Psoas muscle (tissue), 8 donors: Measurements from ENCODE around the gene KLHL29. TPM values are rescaled to one million over a fixed set of nuclear protein-coding genes. Genes with fewer than 3 reads are reported as not detected.

ENCODE experiments used
- ATAC-seq, 4 donors: fragments of 200-7000 bp; cut with Tn5 transposase; one replicate each; pipeline ENCODE4 v1.9.1; 2020; ENCODE audit warnings: moderate library complexity in 3 of 4, mild to moderate bottlenecking in 2 of 4
- DNase-seq, 2 donors: peaks; one replicate each; pipeline ENCODE4 v3.0.0-alpha.2; 2020
- H3K27ac ChIP-seq: fragments of 200-600 bp; one replicate; pipeline ENCODE4 v1.8.0; 2022
- H3K27me3 ChIP-seq, 3 donors: fragments of 200-600 bp in 1 of 3; one replicate each; pipeline versions ENCODE4 v1.6.1 to v1.8.0; 2013 to 2022; ENCODE audit warnings: low read length in 2 of 3, mild to moderate bottlenecking in 2 of 3, moderate library complexity in 1 of 3; ENCODE audit not compliant: insufficient read depth in 3 of 3
- H3K36me3 ChIP-seq, 2 donors: fragments of 200-600 bp in 1 of 2; one replicate each; pipeline versions ENCODE4 v1.6.1 to v1.8.0; 2013 to 2022; ENCODE audit warnings: low read depth in 1 of 2, mild to moderate bottlenecking in 1 of 2, moderate library complexity in 1 of 2; ENCODE audit not compliant: insufficient read depth in 1 of 2
- H3K4me1 ChIP-seq: fragments of 200-600 bp; one replicate; pipeline ENCODE4 v1.8.0; 2022
- H3K4me3 ChIP-seq: fragments of 200-600 bp; one replicate; pipeline ENCODE4 v1.8.0; 2022; ENCODE audit warnings: mild to moderate bottlenecking
- H3K9me3 ChIP-seq: fragments of 200-600 bp; one replicate; pipeline ENCODE4 v1.8.0; 2022
- WGBS, 3 donors: extraction: QIAGEN DNeasy Blood & Tissue Kit; methylation state at CpG; one replicate each; pipeline versions ENCODE4 v1.1.6 to v1.1.7; 2013; 5-methylcytosine and 5-hydroxymethylcytosine counted together
- intact Hi-C, 2 donors: fragments of 100-400 bp; cut with DNase I; formaldehyde crosslinking; loops; one replicate each; pipeline versions ENCODE4 v1.11.0 to v1.14.2; 2022
- polyA plus RNA-seq, 3 donors: library from polyadenylated mRNA; stranded (reverse); fragments of 200-250 nt; gene quantifications; one replicate each; pipeline ENCODE4 v1.2.3, GENCODE V29; 2013
- total RNA-seq, 4 donors: library from RNA; stranded (reverse); fragmentation: NEBNext Ultra II Directional in 2 of 4; extraction: Animal tissue kit (Norgen Biotek cat#: 25700) in 2 of 4; gene quantifications; one replicate each; pipeline versions ENCODE4 v1.2.1 to v1.2.4, GENCODE V29; 2021 to 2023
- TF ChIP-seq, protein P1 (sequence below): fragments of 200-600 bp; IDR thresholded peaks from one replicate; pipeline ENCODE4 v1.8.0; 2022; ENCODE audit warnings: antibody characterized with exemption
- donor health status: healthy with polysubstance abuse.
- donor health status: DM: no; HTN: no; CAD: no; lungs with moderate emphysema.
- donor health status: Bipolar disorder and iron deficiency.
- donor health status: healthy.
- donor health status: DM: yes; HTN: yes; CAD: no.
- donor health status: DM: no; HTN: no; CAD: no.
- donor health status: DM: no; HTN: no; CAD: no.
- donor health status: DM: yes; HTN: yes; CAD: no.

Gene KLHL29
- total and polyA plus RNA-seq, 7 donors, result 4.4 to 14.1 (median 6.8) TPM

DNA sequence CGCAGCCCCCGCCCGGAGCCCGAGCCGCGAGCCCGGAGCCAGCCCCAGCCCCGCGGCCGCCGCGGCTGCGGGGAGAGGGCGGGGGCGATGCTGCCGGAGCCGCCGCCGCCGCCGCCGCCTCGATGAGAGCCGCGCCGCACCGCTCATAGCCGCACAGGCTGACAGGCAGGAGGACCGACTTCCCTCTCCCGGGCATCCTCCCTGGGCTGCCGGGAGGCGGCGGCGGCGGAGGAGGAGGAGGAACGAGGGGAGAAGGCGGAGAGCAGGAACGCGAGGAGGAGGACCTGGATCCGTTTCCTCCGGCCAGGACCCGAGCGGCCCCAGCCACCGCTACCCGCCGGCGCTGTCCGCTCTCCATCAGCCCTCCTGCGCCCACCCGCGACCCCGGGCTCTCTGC, 370 bp downstream of the KLHL29 start:
- Histone ChIP-seq H3K27ac (peak overlapping the region; percentile 47), H3K27me3 (peaks cover 0 to 37% (median 3%) of the 10 kb centered on the region in 3 donors), H3K4me1 (peaks cover 27% of the 10 kb centered on the region), H3K9me3 (no peaks in the 10 kb centered on the region), H3K4me3 (peak overlapping the region; percentile 76), H3K36me3 (no peaks in the 10 kb centered on the region)
- peak; percentile 4 to 22 (median 14) for ATAC-seq
- TF ChIP-seq, protein P1, sequence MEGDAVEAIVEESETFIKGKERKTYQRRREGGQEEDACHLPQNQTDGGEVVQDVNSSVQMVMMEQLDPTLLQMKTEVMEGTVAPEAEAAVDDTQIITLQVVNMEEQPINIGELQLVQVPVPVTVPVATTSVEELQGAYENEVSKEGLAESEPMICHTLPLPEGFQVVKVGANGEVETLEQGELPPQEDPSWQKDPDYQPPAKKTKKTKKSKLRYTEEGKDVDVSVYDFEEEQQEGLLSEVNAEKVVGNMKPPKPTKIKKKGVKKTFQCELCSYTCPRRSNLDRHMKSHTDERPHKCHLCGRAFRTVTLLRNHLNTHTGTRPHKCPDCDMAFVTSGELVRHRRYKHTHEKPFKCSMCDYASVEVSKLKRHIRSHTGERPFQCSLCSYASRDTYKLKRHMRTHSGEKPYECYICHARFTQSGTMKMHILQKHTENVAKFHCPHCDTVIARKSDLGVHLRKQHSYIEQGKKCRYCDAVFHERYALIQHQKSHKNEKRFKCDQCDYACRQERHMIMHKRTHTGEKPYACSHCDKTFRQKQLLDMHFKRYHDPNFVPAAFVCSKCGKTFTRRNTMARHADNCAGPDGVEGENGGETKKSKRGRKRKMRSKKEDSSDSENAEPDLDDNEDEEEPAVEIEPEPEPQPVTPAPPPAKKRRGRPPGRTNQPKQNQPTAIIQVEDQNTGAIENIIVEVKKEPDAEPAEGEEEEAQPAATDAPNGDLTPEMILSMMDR, result no peak
- intact Hi-C loops, result no loop called here
- 0 to 1% (median 1%) methylated on average over 13 to 50 of the region's 52 CpGs for WGBS, 3 donors
- DNase-seq, result peak; percentile 37 to 69

DNA sequence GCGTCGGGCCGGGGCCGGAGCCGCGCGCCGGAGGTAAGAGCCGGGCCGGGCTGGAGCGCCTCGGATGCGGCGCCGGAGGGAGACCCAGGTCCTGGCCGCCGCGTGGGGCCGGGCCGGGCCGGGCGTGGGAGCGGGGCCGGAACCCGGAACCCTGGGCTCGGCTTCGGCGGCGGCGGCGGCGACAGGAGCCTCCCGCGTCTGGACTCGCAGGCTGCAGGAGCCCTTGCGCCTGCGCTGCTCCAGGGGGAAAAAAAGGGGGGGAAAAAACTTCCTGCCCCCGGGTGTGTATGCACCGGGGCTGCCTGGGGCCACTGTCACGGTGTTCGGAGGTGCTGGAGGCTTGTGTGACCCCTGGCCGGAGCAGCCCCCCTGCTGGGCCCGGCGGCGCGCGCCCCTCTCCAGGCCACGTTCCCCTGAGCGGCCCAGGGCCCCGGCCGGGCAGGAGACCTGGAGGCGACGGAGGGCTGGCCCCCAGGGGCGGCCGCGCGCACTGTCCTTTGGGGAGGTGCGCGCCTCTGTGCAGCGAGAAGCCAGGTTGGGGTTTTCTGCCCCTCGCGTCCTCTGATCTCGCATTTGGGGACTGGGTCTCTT, 864 bp downstream of the KLHL29 start:
- no peaks in the 10 kb centered on the region for H3K9me3 ChIP-seq
- WGBS, 3 donors, result 1 to 2% (median 1%) methylated on average over 26 to 63 of the region's 63 CpGs
- peak in 1 of 2 donors; percentile 39 for DNase-seq
- peak overlapping the region; percentile 76 for H3K4me3 ChIP-seq
- peak in 3 of 4 donors; percentile 11 to 26 (median 20) for ATAC-seq
- H3K36me3 ChIP-seq, result no peaks in the 10 kb centered on the region
- TF ChIP-seq, protein P1, result no peak
- intact Hi-C loops, result no loop called here
- H3K4me1 ChIP-seq, result peaks cover 27% of the 10 kb centered on the region
- H3K27me3 ChIP-seq, result peaks cover 0 to 39% (median 3%) of the 10 kb centered on the region in 3 donors
- H3K27ac ChIP-seq, result peak overlapping the region; percentile 47

DNA sequence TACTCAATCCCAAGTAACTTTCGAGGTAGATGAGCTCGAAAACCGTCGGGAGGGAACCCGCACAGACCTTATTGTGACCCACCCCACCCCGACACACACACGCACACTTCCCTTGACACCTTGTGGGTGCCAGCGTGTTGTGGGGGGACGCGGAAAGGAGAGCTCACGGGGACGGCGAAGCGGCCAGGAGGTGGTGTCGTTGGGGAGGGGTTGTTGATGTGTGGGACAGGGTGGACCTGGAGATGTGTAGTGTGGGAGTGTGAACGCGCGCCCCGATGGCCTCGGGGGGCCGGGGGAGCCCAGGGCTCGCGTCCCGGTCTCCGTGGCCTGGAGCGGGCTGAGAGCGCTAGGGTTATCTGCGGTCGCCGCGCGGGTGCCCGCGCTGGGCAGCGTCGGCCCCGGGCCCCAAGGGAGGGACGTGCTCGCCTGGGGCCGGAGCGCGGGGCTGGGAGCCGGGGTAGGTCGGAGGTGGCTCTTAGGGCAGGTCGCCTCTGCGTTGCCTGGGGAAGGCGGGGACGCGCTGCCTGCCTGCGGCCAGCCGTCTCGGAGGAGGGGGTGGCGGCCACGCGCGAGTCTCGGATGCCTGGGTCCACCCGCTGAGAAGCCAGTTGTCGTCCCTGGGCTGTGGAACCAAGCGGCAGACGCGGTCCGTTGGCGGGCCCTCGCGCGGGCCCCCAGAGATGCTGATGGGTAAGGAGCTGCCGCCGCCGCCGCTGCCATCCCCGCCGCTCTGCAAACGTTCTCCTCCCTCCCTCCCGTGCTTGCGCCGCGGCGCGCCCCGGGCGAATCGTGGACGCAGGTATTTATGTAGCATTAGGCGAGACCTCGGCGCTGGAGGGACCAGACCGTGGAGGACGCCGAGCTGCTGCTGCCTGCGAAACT, 1.6 kb downstream of the KLHL29 start:
- DNase-seq (peak; percentile 24 to 65), ATAC-seq (peak; percentile 14 to 41 (median 30))
- Histone ChIP-seq H3K27ac (no peak overlapping the region), H3K27me3 (peaks cover 0 to 45% (median 3%) of the 10 kb centered on the region in 3 donors), H3K9me3 (no peaks in the 10 kb centered on the region), H3K4me1 (peaks cover 22% of the 10 kb centered on the region), H3K36me3 (no peaks in the 10 kb centered on the region), H3K4me3 (peak overlapping the region; percentile 76)
- TF ChIP-seq, protein P1, result no peak
- WGBS, 3 donors, result 1% methylated on average over 49 to 91 of the region's 91 CpGs
- intact Hi-C loops, result no loop called here

DNA sequence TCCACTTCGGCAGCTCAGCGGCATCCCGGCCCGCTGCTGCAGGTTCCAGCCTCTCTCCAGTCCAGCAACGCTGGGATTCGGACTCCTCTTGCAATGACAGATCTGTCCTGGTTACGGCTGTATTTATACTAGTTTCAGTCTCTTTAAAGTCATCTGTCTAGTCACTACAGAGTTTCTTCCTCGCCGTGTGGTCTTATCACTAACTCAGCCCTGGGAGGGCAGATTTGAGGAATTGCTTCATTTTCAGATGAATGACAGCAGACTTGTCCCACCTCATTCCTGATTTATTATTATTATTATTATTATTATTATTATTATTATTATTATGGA, 2.2 kb downstream of the KLHL29 start:
- H3K4me1 ChIP-seq, result peaks cover 22% of the 10 kb centered on the region
- 20 to 31% (median 23%) methylated on average over 9 of the region's 9 CpGs for WGBS, 3 donors
- H3K9me3 ChIP-seq, result no peaks in the 10 kb centered on the region
- H3K27ac ChIP-seq, result no peak overlapping the region
- peak overlapping the region; percentile 76 for H3K4me3 ChIP-seq
- DNase-seq (no peak), ATAC-seq (peak in 1 of 4 donors; percentile 15)
- no peaks in the 10 kb centered on the region for H3K36me3 ChIP-seq
- intact Hi-C loops, result no loop called here
- H3K27me3 ChIP-seq, result peaks cover 0 to 45% (median 3%) of the 10 kb centered on the region in 3 donors
- TF ChIP-seq, protein P1, result no peak
